K562 (cell line): ENCODE results near the gene MRPL9. TPM values are rescaled to one million over a fixed set of nuclear protein-coding genes. Genes with fewer than 3 reads are reported as not detected.
"Not testable (repeated sequence)": the region's sequence is repeated elsewhere in the genome, so short reads cannot be mapped to it uniquely, and the experiment has no call there.

Experiments
- ATAC-seq: fragments of 200-7000 bp; cut with Tn5 transposase; 3 replicates; pipeline ENCODE4 v1.9.1; 2020; ENCODE audit warnings: moderate library complexity
- BruUV-seq: library from RNA; stranded (reverse); fragments of 400-500 nt; replicated peaks from 2 replicates; lab custom pipeline; 2021; lab: Mats Ljungman, UMichigan
- CTCF ChIA-PET: fragments of 300-600 bp; formaldehyde crosslinking; extraction: SDS; loops from one replicate; lab custom pipeline; 2021; ENCODE audit warnings: low intra/inter-chr PET ratio; lab: Yijun Ruan, JAX
- POLR2A ChIA-PET: fragments of 300-600, 350-650 bp; sonication (Branson Sonifier 250); formaldehyde crosslinking; extraction: SDS; loops from one replicate; lab custom pipeline; 2021; ENCODE audit warnings: antibody characterized with exemption, inconsistent platforms; lab: Yijun Ruan, JAX
- DNase-seq, 4 experiments: peaks; one replicate each; pipeline versions ENCODE4 v3.0.0 to v3.0.0-alpha.2; 2011 to 2018; ENCODE audit warnings: low spot score in 3 of 4, mixed read lengths in 3 of 4; ENCODE audit errors: extremely low read depth in 1 of 4
- FAIRE-seq: peaks from 2 replicates; lab custom pipeline; 2011; peaks lifted over from hg19 to GRCh38; lab: Jason Lieb, UNC
- H2AFZ ChIP-seq: 2 replicates; pipeline ENCODE4 v1.6.0; 2011; ENCODE audit warnings: low read depth, low read length, control low read depth, inconsistent platforms
- H3K27ac ChIP-seq: fragments of 200-600 bp; 3 replicates; pipeline ENCODE4 v1.8.0; 2011; ENCODE audit warnings: low read depth, mild to moderate bottlenecking, control low read depth, inconsistent platforms, low read length, moderate library complexity, mixed read lengths; ENCODE audit errors: extremely low read depth
- H3K27me3 ChIP-seq, 2 experiments: fragments of 300-600 bp in 1 of 2; 2 replicates in 1 of 2; 3 replicates in 1 of 2; pipeline versions ENCODE4 v1.6.0 to v1.8.0; 2011; ENCODE audit warnings: inconsistent platforms in 2 of 2, low read length in 2 of 2, mild to moderate bottlenecking in 1 of 2, mixed read lengths in 1 of 2, moderate library complexity in 1 of 2; ENCODE audit not compliant: control insufficient read depth in 2 of 2, insufficient read depth in 2 of 2
- H3K36me3 ChIP-seq: fragments of 300-600 bp; 3 replicates; pipeline ENCODE4 v1.8.0; 2011; ENCODE audit warnings: mild to moderate bottlenecking, low read length, inconsistent platforms; ENCODE audit not compliant: control insufficient read depth, insufficient read depth
- H3K4me1 ChIP-seq, 2 experiments: fragments of 200-600 bp in 1 of 2; replicated peaks in 1 of 2; 2 replicates in 1 of 2; 3 replicates in 1 of 2; pipeline versions ENCODE4 v1.5.1 to v1.8.0; 2011; ENCODE audit warnings: inconsistent platforms in 2 of 2, low read length in 2 of 2, mild to moderate bottlenecking in 1 of 2, mixed read lengths in 1 of 2, moderate library complexity in 1 of 2; ENCODE audit not compliant: control insufficient read depth in 2 of 2, insufficient read depth in 2 of 2
- H3K4me2 ChIP-seq: 2 replicates; pipeline ENCODE4 v1.6.1; 2011; ENCODE audit warnings: low read length, control low read depth, inconsistent platforms, mixed read lengths; ENCODE audit not compliant: insufficient read depth
- H3K4me3 ChIP-seq: fragments of 200-600 bp; sonication (generic), shearing (Covaris generic); 2 replicates; pipeline ENCODE4 v1.5.1; 2016; ENCODE audit warnings: control low read depth, inconsistent platforms
- H3K79me2 ChIP-seq: fragments of 200-600 bp; 3 replicates; pipeline ENCODE4 v1.8.0; 2011; ENCODE audit warnings: low read length, inconsistent platforms; ENCODE audit not compliant: control insufficient read depth, insufficient read depth
- H3K9ac ChIP-seq, 2 experiments: 2 replicates each; pipeline versions ENCODE4 v1.6.0 to v1.6.1; 2011; ENCODE audit warnings: low read depth in 2 of 2, low read length in 2 of 2, control low read depth in 1 of 2, inconsistent platforms in 1 of 2, mild to moderate bottlenecking in 1 of 2, mixed read lengths in 1 of 2; ENCODE audit not compliant: insufficient read depth in 1 of 2
- H3K9me1 ChIP-seq: one replicate; pipeline ENCODE4 v1.6.0; 2011; ENCODE audit warnings: inconsistent platforms, mild to moderate bottlenecking, low read length, moderate library complexity; ENCODE audit not compliant: control insufficient read depth, insufficient read depth
- H3K9me3 ChIP-seq: replicated peaks from 2 replicates; pipeline ENCODE4 v1.5.1; 2011; ENCODE audit warnings: low read depth, low read length, inconsistent platforms; ENCODE audit not compliant: control insufficient read depth, insufficient read depth
- H4K20me1 ChIP-seq: replicated peaks from 2 replicates; pipeline ENCODE4 v1.6.1; 2011; ENCODE audit warnings: low read length, inconsistent platforms, mixed read lengths; ENCODE audit not compliant: control insufficient read depth, insufficient read depth
- KDM1A ChIP-seq, 2 experiments: fragments of 450-650 bp; IDR thresholded peaks; 2 replicates each; pipeline ENCODE4 v1.6.1; 2016; ENCODE audit warnings: mild to moderate bottlenecking in 2 of 2
- RAD21 ChIP-seq, 2 experiments: fragments of 250-450 bp in 1 of 2; fragments of 450-650 bp in 1 of 2; sonication (Bioruptor Pico) in 1 of 2; formaldehyde crosslinking in 1 of 2; IDR thresholded peaks in 1 of 2; conservative IDR thresholded peaks in 1 of 2; 2 replicates each; pipeline versions ENCODE4 v1.4.0 to v1.8.0; 2020 to 2022; ENCODE audit warnings: mild to moderate bottlenecking in 2 of 2, moderate library complexity in 1 of 2
- WGBS: fragments of 100-300 bp; shearing (Covaris generic); methylation state at CpG from one replicate; pipeline ENCODE4 v1.1.6; 2016; ENCODE audit warnings: low coverage, mixed read lengths; ENCODE audit not compliant: insufficient coverage; ENCODE audit errors: missing lambda C conversion rate; 5-methylcytosine and 5-hydroxymethylcytosine counted together
- in situ Hi-C: fragments of 300-500 bp; cut with MboI; formaldehyde crosslinking; loops from 4 replicates; pipeline ENCODE4 v1.15.0; 2018; ENCODE audit warnings: inconsistent platforms, mixed read lengths
- intact Hi-C: fragments of 100-400 bp; cut with micrococcal nuclease; formaldehyde crosslinking; loops from 2 replicates; pipeline ENCODE4 v1.14.2; 2022
- polyA plus RNA-seq, 8 experiments: library from polyadenylated mRNA; depleted of rRNA in 4 of 8; stranded (reverse) in 5 of 8; unstranded in 3 of 8; fragments of >200 nt; fragmentation: Nextera tagmentation in 2 of 8; fragmentation: Illumina TruSeq in 1 of 8; extraction: Ambion mirVana in 2 of 8; extraction: Trizol in 1 of 8; gene quantifications; 2 replicates each; pipeline versions ENCODE4 v1.2.1 to v1.2.3, GENCODE V29; 2011 to 2014; ENCODE audit warnings: inconsistent platforms in 1 of 8, missing spikeins in 1 of 8
- total RNA-seq, 7 experiments: library from RNA; depleted of rRNA in 6 of 7; stranded (reverse); fragments of >200 nt in 6 of 7; fragmentation: Illumina TruSeq in 2 of 7; extraction: Trizol in 2 of 7; gene quantifications; 2 replicates each; pipeline versions ENCODE4 v1.2.1 to v1.2.3, GENCODE V29; 2011 to 2021; ENCODE audit warnings: low replicate concordance in 1 of 7
- TF ChIP-seq, protein P1 (sequence below), 2 experiments: fragments of 450-650 bp; formaldehyde crosslinking in 1 of 2; IDR thresholded peaks; 2 replicates each; pipeline versions ENCODE4 v1.4.0 to v1.6.1; 2014 to 2020; ENCODE audit warnings: mild to moderate bottlenecking in 2 of 2, borderline replicate concordance in 1 of 2, low read depth in 1 of 2
- TF ChIP-seq, protein P2 (sequence below), 3 experiments: IDR thresholded peaks in 2 of 3; conservative IDR thresholded peaks in 1 of 3; 2 replicates each; pipeline ENCODE4 v1.5.1; 2011 to 2012; ENCODE audit warnings: low read length in 3 of 3, mild to moderate bottlenecking in 3 of 3, control low read depth in 2 of 3, improper control_type of control experiment in 1 of 3, inconsistent platforms in 1 of 3, low read depth in 1 of 3, mixed read lengths in 1 of 3, moderate library complexity in 1 of 3; ENCODE audit not compliant: insufficient read depth in 2 of 3

Gene MRPL9
- total and polyA plus RNA-seq, 9 of the 15 experiments (the other 6 are each of a cell fraction or from before 2014, with no cell fraction given): 38.0 to 162 (median 111) TPM

- H3K9ac ChIP-seq, H3K4me1 ChIP-seq, H4K20me1 ChIP-seq, DNase-seq, H2AFZ ChIP-seq, H3K79me2 ChIP-seq, H3K9me1 ChIP-seq, H3K27ac ChIP-seq, H3K4me3 ChIP-seq, H3K36me3 ChIP-seq, H3K4me2 ChIP-seq: not testable (repeated sequence)
- in situ Hi-C loops: loop anchor here (10.0 kb wide), 1 partner anchor 289 kb away; no protein-coding TSS in a partner anchor
- intact Hi-C loops: loop anchor here (2.0 to 10.0 kb wide), 5 partner anchors 41 to 389 kb away; partner anchors contain the start of gene RFX5
- CTCF ChIA-PET: interaction anchor here (0.6 to 2.1 kb wide), 5 partner anchors 56 to 1270 kb away, joined by 3 to 8 read pairs (median 4); no protein-coding TSS in a partner anchor
- H3K27me3 ChIP-seq: peaks cover 33 to 43% of the 10 kb centered on the region in 2 experiments
- TF ChIP-seq RAD21 (CRISPR knock-in tag; conservative IDR thresholded peaks at IDR 0.05 in 1 of 2, IDR thresholded peaks at IDR 0.05 in 1 of 2) (peak in 1 of 2 experiments; percentile 44; a peak in 2 of 4 replicates), KDM1A (IDR thresholded peaks at IDR 0.05) (peak; percentile 84 to 85)
- TF ChIP-seq, protein P1, sequence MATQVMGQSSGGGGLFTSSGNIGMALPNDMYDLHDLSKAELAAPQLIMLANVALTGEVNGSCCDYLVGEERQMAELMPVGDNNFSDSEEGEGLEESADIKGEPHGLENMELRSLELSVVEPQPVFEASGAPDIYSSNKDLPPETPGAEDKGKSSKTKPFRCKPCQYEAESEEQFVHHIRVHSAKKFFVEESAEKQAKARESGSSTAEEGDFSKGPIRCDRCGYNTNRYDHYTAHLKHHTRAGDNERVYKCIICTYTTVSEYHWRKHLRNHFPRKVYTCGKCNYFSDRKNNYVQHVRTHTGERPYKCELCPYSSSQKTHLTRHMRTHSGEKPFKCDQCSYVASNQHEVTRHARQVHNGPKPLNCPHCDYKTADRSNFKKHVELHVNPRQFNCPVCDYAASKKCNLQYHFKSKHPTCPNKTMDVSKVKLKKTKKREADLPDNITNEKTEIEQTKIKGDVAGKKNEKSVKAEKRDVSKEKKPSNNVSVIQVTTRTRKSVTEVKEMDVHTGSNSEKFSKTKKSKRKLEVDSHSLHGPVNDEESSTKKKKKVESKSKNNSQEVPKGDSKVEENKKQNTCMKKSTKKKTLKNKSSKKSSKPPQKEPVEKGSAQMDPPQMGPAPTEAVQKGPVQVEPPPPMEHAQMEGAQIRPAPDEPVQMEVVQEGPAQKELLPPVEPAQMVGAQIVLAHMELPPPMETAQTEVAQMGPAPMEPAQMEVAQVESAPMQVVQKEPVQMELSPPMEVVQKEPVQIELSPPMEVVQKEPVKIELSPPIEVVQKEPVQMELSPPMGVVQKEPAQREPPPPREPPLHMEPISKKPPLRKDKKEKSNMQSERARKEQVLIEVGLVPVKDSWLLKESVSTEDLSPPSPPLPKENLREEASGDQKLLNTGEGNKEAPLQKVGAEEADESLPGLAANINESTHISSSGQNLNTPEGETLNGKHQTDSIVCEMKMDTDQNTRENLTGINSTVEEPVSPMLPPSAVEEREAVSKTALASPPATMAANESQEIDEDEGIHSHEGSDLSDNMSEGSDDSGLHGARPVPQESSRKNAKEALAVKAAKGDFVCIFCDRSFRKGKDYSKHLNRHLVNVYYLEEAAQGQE (IDR thresholded peaks at IDR 0.05; ENCODE audit: borderline replicate concordance): peak; percentile 42; the same call in 1 of the 2 replicates
- TF ChIP-seq, protein P1 (CRISPR knock-in tag; IDR thresholded peaks at IDR 0.05; ENCODE audit: low read depth): not testable (repeated sequence)
- TF ChIP-seq, protein P2, sequence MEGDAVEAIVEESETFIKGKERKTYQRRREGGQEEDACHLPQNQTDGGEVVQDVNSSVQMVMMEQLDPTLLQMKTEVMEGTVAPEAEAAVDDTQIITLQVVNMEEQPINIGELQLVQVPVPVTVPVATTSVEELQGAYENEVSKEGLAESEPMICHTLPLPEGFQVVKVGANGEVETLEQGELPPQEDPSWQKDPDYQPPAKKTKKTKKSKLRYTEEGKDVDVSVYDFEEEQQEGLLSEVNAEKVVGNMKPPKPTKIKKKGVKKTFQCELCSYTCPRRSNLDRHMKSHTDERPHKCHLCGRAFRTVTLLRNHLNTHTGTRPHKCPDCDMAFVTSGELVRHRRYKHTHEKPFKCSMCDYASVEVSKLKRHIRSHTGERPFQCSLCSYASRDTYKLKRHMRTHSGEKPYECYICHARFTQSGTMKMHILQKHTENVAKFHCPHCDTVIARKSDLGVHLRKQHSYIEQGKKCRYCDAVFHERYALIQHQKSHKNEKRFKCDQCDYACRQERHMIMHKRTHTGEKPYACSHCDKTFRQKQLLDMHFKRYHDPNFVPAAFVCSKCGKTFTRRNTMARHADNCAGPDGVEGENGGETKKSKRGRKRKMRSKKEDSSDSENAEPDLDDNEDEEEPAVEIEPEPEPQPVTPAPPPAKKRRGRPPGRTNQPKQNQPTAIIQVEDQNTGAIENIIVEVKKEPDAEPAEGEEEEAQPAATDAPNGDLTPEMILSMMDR (IDR thresholded peaks at IDR 0.05 in 2 of 3, conservative IDR thresholded peaks at IDR 0.05 in 1 of 3; ENCODE audit: insufficient read depth in 2 of 3, low read depth in 1 of 3, low read length in 3 of 3): peak in 1 of 3 experiments; percentile 9; a peak in 1 of 6 replicates
- TF ChIP-seq, all 486 proteins: peak for 4; not testable (repeated sequence) for 482
- not testable (repeated sequence) for FAIRE-seq, BruUV-seq
- WGBS: 2% methylated on average over 9 of the region's 9 CpGs
- peaks cover 13% of the 10 kb centered on the region for H3K9me3 ChIP-seq
- peak; percentile 41; the same call in 1 of the 3 replicates for ATAC-seq
- POLR2A ChIA-PET: interaction anchor here (0.7 to 2.1 kb wide), 2 partner anchors 29 to 311 kb away, joined by 3 to 7 read pairs; partner anchors contain the start of gene MRPL9
These were observed 29.3 kb downstream of the MRPL9 start for GRCh38 chr1:151733995-151734394.
